IPS DF 6.9 (cell line): ENCODE measurements around the gene ZMIZ1.

Experiments
- DNase-seq: peaks from one replicate; pipeline ENCODE4 v3.0.0-alpha.2; 2013; ENCODE audit warnings: low read depth, low spot score
- H3K27ac ChIP-seq: one replicate; pipeline ENCODE4 v1.5.1; 2013; ENCODE audit warnings: low read length, control low read depth
- H3K27me3 ChIP-seq: 2 replicates; pipeline ENCODE4 v1.6.1; 2013; ENCODE audit warnings: mild to moderate bottlenecking, low read length; ENCODE audit not compliant: control insufficient read depth, insufficient read depth
- H3K36me3 ChIP-seq: 2 replicates; pipeline ENCODE4 v1.6.1; 2013; ENCODE audit warnings: low read length; ENCODE audit not compliant: control insufficient read depth, insufficient read depth
- H3K4me1 ChIP-seq: 2 replicates; pipeline ENCODE4 v1.6.1; 2013; ENCODE audit warnings: low read length; ENCODE audit not compliant: control insufficient read depth, insufficient read depth
- H3K4me3 ChIP-seq: 2 replicates; pipeline ENCODE4 v1.5.1; 2013; ENCODE audit warnings: mild to moderate bottlenecking, low read length
- H3K9me3 ChIP-seq: 2 replicates; pipeline ENCODE4 v1.6.1; 2013; ENCODE audit warnings: low read length, inconsistent platforms; ENCODE audit not compliant: control insufficient read depth, insufficient read depth
- WGBS: extraction: QIAGEN DNeasy Blood & Tissue Kit; methylation state at CpG from one replicate; pipeline ENCODE4 v1.1.7; 2013; ENCODE audit warnings: mixed read lengths, missing lambda C conversion rate; ENCODE audit not compliant: insufficient read length, insufficient coverage; 5-methylcytosine and 5-hydroxymethylcytosine counted together

Gene ZMIZ1

GRCh38 chr10:79159141-79159651 lies 90.4 kb downstream of the ZMIZ1 start:
- Histone ChIP-seq H3K27ac (no peak overlapping the region), H3K4me3 (no peak overlapping the region), H3K36me3 (no peaks in the 10 kb centered on the region; the same call in 1 of the 2 replicates), H3K9me3 (no peaks in the 10 kb centered on the region), H3K4me1 (peaks cover 28% of the 10 kb centered on the region), H3K27me3 (no peaks in the 10 kb centered on the region)
- no CpG with 5 or more reads among the region's 18 CpGs for WGBS
- no peak for DNase-seq

GRCh38 chr10:79159785-79160184 lies 91.0 kb downstream of the ZMIZ1 start:
- no CpG with 5 or more reads among the region's 15 CpGs for WGBS
- H3K27ac ChIP-seq, result no peak overlapping the region
- no peaks in the 10 kb centered on the region; the same call in 1 of the 2 replicates for H3K36me3 ChIP-seq
- peaks cover 28% of the 10 kb centered on the region for H3K4me1 ChIP-seq
- no peak overlapping the region for H3K4me3 ChIP-seq
- H3K27me3 ChIP-seq, result no peaks in the 10 kb centered on the region
- no peaks in the 10 kb centered on the region for H3K9me3 ChIP-seq
- DNase-seq, result no peak

- Histone ChIP-seq H3K27ac (no peak overlapping the region), H3K4me1 (peaks cover 29% of the 10 kb centered on the region), H3K4me3 (no peak overlapping the region), H3K36me3 (no peaks in the 10 kb centered on the region; the same call in 1 of the 2 replicates), H3K9me3 (no peaks in the 10 kb centered on the region), H3K27me3 (no peaks in the 10 kb centered on the region)
- no peak for DNase-seq
- no CpG with 5 or more reads among the region's 4 CpGs for WGBS
Observed at GRCh38 chr10:79160191-79160590, 91.4 kb downstream of the ZMIZ1 start.

GRCh38 chr10:79161557-79161956 lies 92.8 kb downstream of the ZMIZ1 start:
- H3K27ac ChIP-seq, result no peak overlapping the region
- no peak for DNase-seq
- WGBS, result no CpG with 5 or more reads among the region's 5 CpGs
- H3K4me1 ChIP-seq, result peaks cover 25% of the 10 kb centered on the region
- no peaks in the 10 kb centered on the region for H3K9me3 ChIP-seq
- no peaks in the 10 kb centered on the region for H3K27me3 ChIP-seq
- H3K36me3 ChIP-seq, result no peaks in the 10 kb centered on the region; the same call in 1 of the 2 replicates
- H3K4me3 ChIP-seq, result no peak overlapping the region

- H3K36me3 ChIP-seq, result no peaks in the 10 kb centered on the region; the same call in 1 of the 2 replicates
- DNase-seq, result no peak
- no CpG with 5 or more reads among the region's 12 CpGs for WGBS
- H3K27ac ChIP-seq, result no peak overlapping the region
- H3K9me3 ChIP-seq, result no peaks in the 10 kb centered on the region
- H3K4me3 ChIP-seq, result no peak overlapping the region
- H3K4me1 ChIP-seq, result peaks cover 23% of the 10 kb centered on the region
- H3K27me3 ChIP-seq, result no peaks in the 10 kb centered on the region
Observed at GRCh38 chr10:79162022-79162421, 93.3 kb downstream of the ZMIZ1 start.

- no peak overlapping the region for H3K27ac ChIP-seq
- peaks cover 17% of the 10 kb centered on the region for H3K4me1 ChIP-seq
- no peak for DNase-seq
- no peak overlapping the region for H3K4me3 ChIP-seq
- no peaks in the 10 kb centered on the region; the same call in none of the 2 replicates for H3K36me3 ChIP-seq
- no peaks in the 10 kb centered on the region for H3K9me3 ChIP-seq
- WGBS, result no CpG with 5 or more reads among the region's 17 CpGs
- H3K27me3 ChIP-seq, result no peaks in the 10 kb centered on the region
Observed at GRCh38 chr10:79162861-79163665, 94.3 kb downstream of the ZMIZ1 start.

- no peaks in the 10 kb centered on the region for H3K27me3 ChIP-seq
- no peak overlapping the region for H3K27ac ChIP-seq
- no peaks in the 10 kb centered on the region for H3K9me3 ChIP-seq
- DNase-seq, result no peak
- H3K4me3 ChIP-seq, result no peak overlapping the region
- WGBS, result no CpG with 5 or more reads among the region's 8 CpGs
- H3K36me3 ChIP-seq, result no peaks in the 10 kb centered on the region; the same call in none of the 2 replicates
- H3K4me1 ChIP-seq, result peaks cover 11% of the 10 kb centered on the region
Observed at GRCh38 chr10:79163666-79163975, 94.9 kb downstream of the ZMIZ1 start.

DNA sequence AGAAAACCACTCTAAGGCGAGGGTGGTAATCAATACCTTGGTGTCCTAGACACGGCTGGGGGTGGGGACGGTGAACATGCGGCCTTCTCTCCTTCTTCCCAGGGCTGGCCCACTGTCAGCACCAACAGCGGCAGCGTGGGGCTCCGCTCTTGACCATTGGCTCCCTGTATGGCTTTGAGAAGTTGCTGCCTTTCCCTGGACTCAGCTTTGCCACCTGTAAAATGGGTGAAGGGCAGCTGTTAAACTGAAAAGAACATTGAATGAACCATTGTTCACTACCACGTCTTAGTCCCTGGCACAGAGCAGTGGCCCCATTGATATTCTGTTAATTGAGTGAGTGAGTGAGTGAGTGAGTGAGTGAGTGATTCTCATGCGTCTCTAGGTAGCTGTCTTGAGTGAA lies 95.3 kb downstream of the ZMIZ1 start:
- Histone ChIP-seq H3K9me3 (no peaks in the 10 kb centered on the region), H3K4me1 (peaks cover 7% of the 10 kb centered on the region), H3K36me3 (no peaks in the 10 kb centered on the region; the same call in none of the 2 replicates), H3K4me3 (no peak overlapping the region), H3K27ac (no peak overlapping the region), H3K27me3 (no peaks in the 10 kb centered on the region)
- no peak for DNase-seq
- no CpG with 5 or more reads among the region's 9 CpGs for WGBS

- WGBS, result no CpG with 5 or more reads among the region's 11 CpGs
- Histone ChIP-seq H3K36me3 (no peaks in the 10 kb centered on the region; the same call in none of the 2 replicates), H3K9me3 (no peaks in the 10 kb centered on the region), H3K4me1 (0 out of 2 replicates have a peak, but pooled peaks cover 4% of the 10 kb centered on the region), H3K27ac (no peak overlapping the region), H3K4me3 (no peak overlapping the region), H3K27me3 (no peaks in the 10 kb centered on the region)
- DNase-seq, result no peak
Observed at GRCh38 chr10:79165070-79165778, 96.5 kb downstream of the ZMIZ1 start.

- H3K4me3 ChIP-seq, result no peak overlapping the region; the same call in 1 of the 2 replicates
- no CpG with 5 or more reads among the region's 7 CpGs for WGBS
- no peaks in the 10 kb centered on the region for H3K27me3 ChIP-seq
- no peak overlapping the region for H3K27ac ChIP-seq
- no peak for DNase-seq
- no peaks in the 10 kb centered on the region; the same call in 1 of the 2 replicates for H3K36me3 ChIP-seq
- H3K9me3 ChIP-seq, result no peaks in the 10 kb centered on the region
- 0 out of 2 replicates have a peak, but pooled peaks cover 4% of the 10 kb centered on the region for H3K4me1 ChIP-seq
Observed at GRCh38 chr10:79166312-79166721, 97.6 kb downstream of the ZMIZ1 start.
